ENCODE results near the gene GPX5.

GPX5 gene

GRCh38 chr6:28563430-28564095 lies 37.9 kb downstream of the GPX5 start:
- Mint-ChIP-seq H3K4me1 (peaks cover 27% of the 10 kb centered on the region), H3K36me3 (ENCODE audit: low read depth) (peaks cover 9% of the 10 kb centered on the region), H3K27ac (no peak overlapping the region), H3K4me3 (no peak overlapping the region), H3K27me3 (ENCODE audit: low read depth, poor library complexity) (peaks cover 51% of the 10 kb centered on the region), H3K9me3 (peaks cover 10% of the 10 kb centered on the region)
- no peak for TF ChIP-seq CTCF (IDR thresholded peaks at IDR 0.05)
- peak; percentile 17 for DNase-seq

GRCh38 chr6:28565823-28566526 lies 40.3 kb downstream of the GPX5 start:
- peaks cover 9% of the 10 kb centered on the region for H3K36me3 Mint-ChIP-seq (ENCODE audit: low read depth)
- H3K27me3 Mint-ChIP-seq (ENCODE audit: low read depth, poor library complexity) = peaks cover 27% of the 10 kb centered on the region
- H3K4me1 Mint-ChIP-seq = peaks cover 40% of the 10 kb centered on the region
- no peak for TF ChIP-seq CTCF (IDR thresholded peaks at IDR 0.05)
- no peak for DNase-seq
- no peak overlapping the region for H3K27ac Mint-ChIP-seq
- H3K9me3 Mint-ChIP-seq = peaks cover 10% of the 10 kb centered on the region
- H3K4me3 Mint-ChIP-seq = no peak overlapping the region

GRCh38 chr6:28566527-28567252 lies 41.0 kb downstream of the GPX5 start:
- Mint-ChIP-seq H3K4me3 (no peak overlapping the region), H3K36me3 (ENCODE audit: low read depth) (peaks cover 14% of the 10 kb centered on the region), H3K27ac (no peak overlapping the region), H3K9me3 (peaks cover 10% of the 10 kb centered on the region), H3K4me1 (peaks cover 40% of the 10 kb centered on the region), H3K27me3 (ENCODE audit: low read depth, poor library complexity) (peaks cover 19% of the 10 kb centered on the region)
- DNase-seq = no peak
- no peak for TF ChIP-seq CTCF (IDR thresholded peaks at IDR 0.05)

- H3K9me3 Mint-ChIP-seq = peaks cover 10% of the 10 kb centered on the region
- peaks cover 40% of the 10 kb centered on the region for H3K4me1 Mint-ChIP-seq
- TF ChIP-seq CTCF (IDR thresholded peaks at IDR 0.05) = no peak
- no peak overlapping the region for H3K27ac Mint-ChIP-seq
- peaks cover 14% of the 10 kb centered on the region for H3K36me3 Mint-ChIP-seq (ENCODE audit: low read depth)
- peaks cover 14% of the 10 kb centered on the region for H3K27me3 Mint-ChIP-seq (ENCODE audit: low read depth, poor library complexity)
- H3K4me3 Mint-ChIP-seq = no peak overlapping the region
- no peak for DNase-seq
Measured at GRCh38 chr6:28567506-28567905, 41.8 kb downstream of the GPX5 start.

- H3K4me1 Mint-ChIP-seq = peaks cover 37% of the 10 kb centered on the region
Measured at GRCh38 chr6:28568515-28569108, 42.9 kb downstream of the GPX5 start.

More at GRCh38 chr6:28568515-28569108, 42.9 kb downstream of the GPX5 start:
- Mint-ChIP-seq H3K27ac (no peak overlapping the region), H3K4me3 (no peak overlapping the region), H3K9me3 (peaks cover 10% of the 10 kb centered on the region), H3K27me3 (ENCODE audit: low read depth, poor library complexity) (peaks cover 9% of the 10 kb centered on the region), H3K36me3 (ENCODE audit: low read depth) (peaks cover 19% of the 10 kb centered on the region)
- TF ChIP-seq CTCF (IDR thresholded peaks at IDR 0.05) = no peak
- no peak for DNase-seq
